Stimulated activated CD4-positive, alpha-beta T cell treated with anti-CD3 and anti-CD28 coated beads, Interleukin-12 subunit alpha, Interleukin-12 subunit beta, amount 100 ng/mL, for 48 hours (primary cell): ENCODE measurements around the gene CLDN1.

ENCODE experiments used
- DNase-seq, 3 donors: peaks; one replicate each; pipeline ENCODE4 v3.0.0-alpha.2; 2020; ENCODE audit warnings: low read depth in 2 of 3, low spot score in 1 of 3

Gene CLDN1

GRCh38 chr3:190321789-190322603, at the start of gene CLDN1:
CLDN1 (minus strand) TSS chr3:190322446; CDS start chr3:190322206, 240 bp downstream.
- peak; percentile 40 to 70 (median 57) for DNase-seq

GRCh38 chr3:190371152-190371551, 48.9 kb upstream of the CLDN1 start:
- no peak for DNase-seq

GRCh38 chr3:190370369-190370768, 48.1 kb upstream of the CLDN1 start:
- no peak for DNase-seq

GRCh38 chr3:190369668-190370295, 47.5 kb upstream of the CLDN1 start:
- DNase-seq, result no peak

GRCh38 chr3:190368881-190369280, 46.6 kb upstream of the CLDN1 start:
- DNase-seq, result no peak

GRCh38 chr3:190366133-190366532, 43.9 kb upstream of the CLDN1 start:
- no peak for DNase-seq

- no peak for DNase-seq
Measured at GRCh38 chr3:190362258-190362657, 40.0 kb upstream of the CLDN1 start.

GRCh38 chr3:190361791-190362190, 39.5 kb upstream of the CLDN1 start:
- DNase-seq, result no peak

- no peak for DNase-seq
Measured at GRCh38 chr3:190360228-190360627, 38.0 kb upstream of the CLDN1 start.

- DNase-seq, result no peak
Measured at GRCh38 chr3:190359813-190360212, 37.6 kb upstream of the CLDN1 start.

- no peak for DNase-seq
Measured at GRCh38 chr3:190357468-190357867, 35.2 kb upstream of the CLDN1 start.

GRCh38 chr3:190356246-190356645, 34.0 kb upstream of the CLDN1 start:
- DNase-seq, result no peak

GRCh38 chr3:190352861-190353457, 30.7 kb upstream of the CLDN1 start:
- no peak for DNase-seq

GRCh38 chr3:190346541-190346940, 24.3 kb upstream of the CLDN1 start:
- no peak for DNase-seq

GRCh38 chr3:190345878-190346277, 23.6 kb upstream of the CLDN1 start:
- no peak for DNase-seq

- DNase-seq, result no peak
Measured at GRCh38 chr3:190345027-190345821, 23.0 kb upstream of the CLDN1 start.

GRCh38 chr3:190340071-190340470, 17.8 kb upstream of the CLDN1 start:
- no peak for DNase-seq

GRCh38 chr3:190339130-190339529, 16.9 kb upstream of the CLDN1 start:
- no peak for DNase-seq

- DNase-seq, result no peak
Measured at GRCh38 chr3:190338717-190339116, 16.5 kb upstream of the CLDN1 start.

- DNase-seq, result no peak
Measured at GRCh38 chr3:190337301-190337700, 15.1 kb upstream of the CLDN1 start.

- no peak for DNase-seq
Measured at GRCh38 chr3:190336516-190337189, 14.4 kb upstream of the CLDN1 start.
